ENCODE measurements around the gene KLK12. TPM values are rescaled to one million over a fixed set of nuclear protein-coding genes. Genes with fewer than 3 reads are reported as not detected.

The KLK12 gene
- polyA plus RNA-seq, 3 donors from 2014 or later = not detected

DNA sequence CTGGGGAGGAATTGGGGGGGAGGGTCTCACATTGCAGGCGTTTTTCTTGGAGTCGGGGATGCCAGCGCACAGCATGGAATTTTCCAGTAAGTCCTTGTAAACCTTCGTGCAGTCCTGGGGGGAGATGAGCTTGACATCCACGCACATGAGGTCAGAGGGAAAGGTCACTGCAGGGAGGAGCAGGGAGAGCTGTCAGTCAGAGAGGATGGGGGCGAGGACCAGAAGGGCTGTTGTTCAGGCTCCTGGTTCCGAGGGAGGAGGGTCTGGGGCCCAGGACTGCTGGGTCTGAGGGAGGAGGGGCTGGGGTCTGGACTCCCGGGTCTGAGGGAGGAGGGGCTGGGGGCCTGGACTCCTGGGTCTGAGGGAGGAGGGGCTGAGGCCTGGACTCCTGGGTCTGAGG lies 55.0 kb downstream of the KLK12 start:
- Mint-ChIP-seq H3K4me3 (no peak overlapping the region), H3K36me3 (no peaks in the 10 kb centered on the region), H3K27me3 (ENCODE audit: low read depth in 3 of 3) (peaks cover 11 to 18% (median 15%) of the 10 kb centered on the region in 3 donors), H3K9me3 (peaks cover 0 to 2% (median 0%) of the 10 kb centered on the region in 6 donors), H3K27ac (no peak overlapping the region), H3K4me1 (no peaks in the 10 kb centered on the region)
- no peak for DNase-seq

Other genes with a start within 250 kb of the KLK12 start
- gene ACP4, start 244.6 kb downstream of the KLK12 start, polyA plus RNA-seq = not detected
- gene KLK1, start 211.2 kb downstream of the KLK12 start, polyA plus RNA-seq = not detected
- gene KLK15, start 201.4 kb downstream of the KLK12 start, polyA plus RNA-seq = not detected
- gene KLK3, start 180.1 kb downstream of the KLK12 start, polyA plus RNA-seq = not detected
- gene KLK2, start 161.6 kb downstream of the KLK12 start, polyA plus RNA-seq = not detected
- not detected for gene KLK4, start 123.6 kb downstream of the KLK12 start, polyA plus RNA-seq
- gene KLK5, start 82.0 kb downstream of the KLK12 start, polyA plus RNA-seq = not detected
- gene KLK6, start 65.4 kb downstream of the KLK12 start, polyA plus RNA-seq = not detected
- not detected for gene KLK7, start 51.1 kb downstream of the KLK12 start, polyA plus RNA-seq
- gene KLK8, start 33.4 kb downstream of the KLK12 start, polyA plus RNA-seq = not detected
- gene KLK10, start 15.3 kb downstream of the KLK12 start, polyA plus RNA-seq = not detected
- gene KLK11, start 8.4 kb downstream of the KLK12 start, polyA plus RNA-seq = not detected
- gene KLK13, start 30.1 kb upstream of the KLK12 start, polyA plus RNA-seq = not detected
- gene KLK14, start 47.9 kb upstream of the KLK12 start, polyA plus RNA-seq = not detected
- gene CTU1, start 73.4 kb upstream of the KLK12 start, polyA plus RNA-seq = 1 to 10 TPM; 2.0 to 5.6 (median 5.0) TPM
- 10 to 100 TPM in 2 of 3 donors, 1 to 10 TPM in 1; 6.2 to 16.8 (median 11.3) TPM for gene SIGLEC9, start 89.9 kb upstream of the KLK12 start, polyA plus RNA-seq
- gene SIGLEC7, start 107.3 kb upstream of the KLK12 start, polyA plus RNA-seq = 100 to 1,000 TPM; 108 to 213 (median 129) TPM
- gene CD33, start 190.1 kb upstream of the KLK12 start, polyA plus RNA-seq = 10 to 100 TPM in 2 of 3 donors, 1 to 10 TPM in 1; 3.5 to 17.4 (median 10.3) TPM
- gene SIGLECL1, start 216.1 kb upstream of the KLK12 start, polyA plus RNA-seq = not detected